Measurements from ENCODE around the gene SIRPD.

The SIRPD gene

GRCh38 chr20:1561350-1561749, 3.8 kb upstream of the SIRPD start:
- Histone ChIP-seq H3F3A (ENCODE audit: insufficient read depth, low read length) (no peaks in the 10 kb centered on the region), H3K4me1 (ENCODE audit: low read length) (no peaks in the 10 kb centered on the region), H3K4me3 (ENCODE audit: low read length) (no peak overlapping the region), H3K9ac (ENCODE audit: low read length) (no peak overlapping the region), H3K4me2 (ENCODE audit: low read depth, low read length) (no peak overlapping the region), H3K9me3 (replicated peaks; ENCODE audit: insufficient read depth, low read length) (no peaks in the 10 kb centered on the region), H3K27ac (ENCODE audit: low read length) (no peak overlapping the region), H3K36me3 (replicated peaks; ENCODE audit: insufficient read depth, low read length) (no peaks in the 10 kb centered on the region), H4K20me1 (ENCODE audit: insufficient read depth, low read length) (no peaks in the 10 kb centered on the region), H3K9me2 (replicated peaks; ENCODE audit: insufficient read depth, low read length) (no peaks in the 10 kb centered on the region), H2AFZ (ENCODE audit: low read length) (no peak overlapping the region), H3K27me3 (replicated peaks; ENCODE audit: insufficient read depth, low read length) (no peaks in the 10 kb centered on the region), H3K79me2 (ENCODE audit: low read length) (no peaks in the 10 kb centered on the region)
- TF ChIP-seq CTCF (IDR thresholded peaks at IDR 0.05; ENCODE audit: low read length): no peak
- TF ChIP-seq EZH2phosphoT487 (IDR thresholded peaks at IDR 0.05; ENCODE audit: low read length): no peak
- TF ChIP-seq EZH2 (optimal IDR thresholded peaks at IDR 0.05; ENCODE audit: low read depth, low read length): no peak
- no peak for DNase-seq

- Histone ChIP-seq H3F3A (ENCODE audit: insufficient read depth, low read length) (no peaks in the 10 kb centered on the region), H3K9me2 (replicated peaks; ENCODE audit: insufficient read depth, low read length) (no peaks in the 10 kb centered on the region), H3K27me3 (replicated peaks; ENCODE audit: insufficient read depth, low read length) (no peaks in the 10 kb centered on the region), H3K9me3 (replicated peaks; ENCODE audit: insufficient read depth, low read length) (no peaks in the 10 kb centered on the region), H4K20me1 (ENCODE audit: insufficient read depth, low read length) (no peaks in the 10 kb centered on the region), H3K4me2 (ENCODE audit: low read depth, low read length) (no peak overlapping the region), H3K4me3 (ENCODE audit: low read length) (no peak overlapping the region), H3K4me1 (ENCODE audit: low read length) (no peaks in the 10 kb centered on the region), H3K27ac (ENCODE audit: low read length) (no peak overlapping the region), H3K9ac (ENCODE audit: low read length) (no peak overlapping the region), H3K79me2 (ENCODE audit: low read length) (no peaks in the 10 kb centered on the region), H3K36me3 (replicated peaks; ENCODE audit: insufficient read depth, low read length) (no peaks in the 10 kb centered on the region), H2AFZ (ENCODE audit: low read length) (no peak overlapping the region)
- no peak for DNase-seq
- TF ChIP-seq EZH2 (optimal IDR thresholded peaks at IDR 0.05; ENCODE audit: low read depth, low read length): no peak
- no peak for TF ChIP-seq CTCF (IDR thresholded peaks at IDR 0.05; ENCODE audit: low read length)
- TF ChIP-seq EZH2phosphoT487 (IDR thresholded peaks at IDR 0.05; ENCODE audit: low read length): no peak
Observed at GRCh38 chr20:1555952-1556351, 1.6 kb downstream of the SIRPD start.

GRCh38 chr20:1539816-1540419, 17.6 kb downstream of the SIRPD start:
- no peaks in the 10 kb centered on the region for H3K79me2 ChIP-seq (ENCODE audit: low read length)
- no peak overlapping the region for H3K27ac ChIP-seq (ENCODE audit: low read length)
- H4K20me1 ChIP-seq (ENCODE audit: insufficient read depth, low read length): no peaks in the 10 kb centered on the region
- H3K9me3 ChIP-seq (replicated peaks; ENCODE audit: insufficient read depth, low read length): no peaks in the 10 kb centered on the region
- H3K9me2 ChIP-seq (replicated peaks; ENCODE audit: insufficient read depth, low read length): no peaks in the 10 kb centered on the region
- no peak overlapping the region for H3K9ac ChIP-seq (ENCODE audit: low read length)
- peaks cover 35% of the 10 kb centered on the region for H3K4me1 ChIP-seq (ENCODE audit: low read length)
- no peak for TF ChIP-seq EZH2phosphoT487 (IDR thresholded peaks at IDR 0.05; ENCODE audit: low read length)
- peaks cover 19% of the 10 kb centered on the region for H3F3A ChIP-seq (ENCODE audit: insufficient read depth, low read length)
- no peaks in the 10 kb centered on the region for H3K36me3 ChIP-seq (replicated peaks; ENCODE audit: insufficient read depth, low read length)
- H3K27me3 ChIP-seq (replicated peaks; ENCODE audit: insufficient read depth, low read length): no peaks in the 10 kb centered on the region
- no peak overlapping the region for H3K4me3 ChIP-seq (ENCODE audit: low read length)
- no peak overlapping the region for H2AFZ ChIP-seq (ENCODE audit: low read length)
- H3K4me2 ChIP-seq (ENCODE audit: low read depth, low read length): no peak overlapping the region
- DNase-seq: no peak

- no peaks in the 10 kb centered on the region for H3K27me3 ChIP-seq (replicated peaks; ENCODE audit: insufficient read depth, low read length)
- H3K4me1 ChIP-seq (ENCODE audit: low read length): peaks cover 41% of the 10 kb centered on the region
- H3K4me2 ChIP-seq (ENCODE audit: low read depth, low read length): no peak overlapping the region
- no peaks in the 10 kb centered on the region for H3K36me3 ChIP-seq (replicated peaks; ENCODE audit: insufficient read depth, low read length)
- no peaks in the 10 kb centered on the region for H4K20me1 ChIP-seq (ENCODE audit: insufficient read depth, low read length)
- H3K9me3 ChIP-seq (replicated peaks; ENCODE audit: insufficient read depth, low read length): no peaks in the 10 kb centered on the region
- TF ChIP-seq CTCF (IDR thresholded peaks at IDR 0.05; ENCODE audit: low read length): no peak
- no peak for TF ChIP-seq EZH2 (optimal IDR thresholded peaks at IDR 0.05; ENCODE audit: low read depth, low read length)
- H3K4me3 ChIP-seq (ENCODE audit: low read length): no peak overlapping the region
- no peak overlapping the region for H3K9ac ChIP-seq (ENCODE audit: low read length)
- H3K27ac ChIP-seq (ENCODE audit: low read length): no peak overlapping the region
- peaks cover 19% of the 10 kb centered on the region for H3F3A ChIP-seq (ENCODE audit: insufficient read depth, low read length)
- no peaks in the 10 kb centered on the region for H3K79me2 ChIP-seq (ENCODE audit: low read length)
- H3K9me2 ChIP-seq (replicated peaks; ENCODE audit: insufficient read depth, low read length): no peaks in the 10 kb centered on the region
- H2AFZ ChIP-seq (ENCODE audit: low read length): no peak overlapping the region
- DNase-seq: no peak
Observed at GRCh38 chr20:1538655-1539054, 18.9 kb downstream of the SIRPD start.

Data from MM.1S (cell line).